Right ventricle myocardium superior (tissue), 1 donor: ENCODE data around the gene VWA8. TPM values are rescaled to one million over a fixed set of nuclear protein-coding genes. Genes with fewer than 3 reads are reported as not detected.
"Not testable (repeated sequence)": the region's sequence is repeated elsewhere in the genome, so short reads cannot be mapped to it uniquely, and the experiment has no call there.

ENCODE experiments used
- ATAC-seq: fragments of 200-7000 bp; cut with Tn5 transposase; one replicate; pipeline ENCODE4 v1.9.1; 2020; ENCODE audit warnings: mild to moderate bottlenecking; ENCODE audit not compliant: poor library complexity
- DNase-seq: peaks from one replicate; pipeline ENCODE4 v3.0.0-alpha.2; 2020
- intact Hi-C: fragments of 100-400 bp; cut with DNase I; formaldehyde crosslinking; loops from one replicate; pipeline ENCODE4 v1.11.2; 2022
- microRNA-seq: library from miRNA; unstranded; fragments of <30 nt; microRNA quantifications from one replicate; pipeline ENCODE4 v1.2.0, GENCODE V29; 2020
- total RNA-seq: library from RNA; stranded (reverse); fragmentation: NEBNext Ultra II Directional; extraction: Animal tissue kit (Norgen Biotek cat#: 25700); gene quantifications from one replicate; pipeline ENCODE4 v1.2.1, GENCODE V29; 2021
- donor health status: DM: no; HTN: yes; CAD: no; lungs with severe emphysema.

Gene VWA8
- total RNA-seq, 1 donor from 2014 or later: 40.3 TPM

DNA sequence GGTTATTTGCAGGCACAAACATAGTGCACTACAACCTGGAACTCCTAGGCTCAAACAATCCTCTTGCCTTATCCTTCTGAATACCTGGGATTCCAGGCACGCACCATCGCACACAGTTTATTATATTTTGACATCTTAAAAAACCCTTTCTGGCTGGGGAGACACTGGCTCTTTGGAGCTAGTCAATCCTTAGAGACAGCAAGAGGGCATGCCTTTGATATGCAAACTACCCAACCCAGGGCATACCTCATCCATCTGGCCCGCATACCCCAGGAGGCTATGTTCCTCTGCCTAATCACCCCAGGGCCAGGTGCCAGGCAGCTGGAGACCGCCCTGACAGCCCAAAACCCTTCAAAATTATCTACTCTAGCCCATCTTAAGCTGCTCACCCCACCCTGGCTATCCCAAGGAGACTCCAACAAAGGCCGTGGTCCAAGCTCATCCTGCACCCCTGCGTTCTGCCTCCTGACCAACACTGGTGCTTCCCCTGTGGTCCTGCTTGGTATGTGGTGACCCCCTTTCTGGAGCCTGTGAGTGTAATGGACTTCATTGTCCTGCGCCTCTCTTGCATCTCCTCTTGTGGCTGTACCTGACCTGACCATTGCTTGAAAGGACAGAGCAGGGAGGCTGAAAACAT is 417.1 kb downstream of the VWA8 start:
- intact Hi-C loops: no loop called here
- no peak for ATAC-seq
- DNase-seq: no peak

DNA sequence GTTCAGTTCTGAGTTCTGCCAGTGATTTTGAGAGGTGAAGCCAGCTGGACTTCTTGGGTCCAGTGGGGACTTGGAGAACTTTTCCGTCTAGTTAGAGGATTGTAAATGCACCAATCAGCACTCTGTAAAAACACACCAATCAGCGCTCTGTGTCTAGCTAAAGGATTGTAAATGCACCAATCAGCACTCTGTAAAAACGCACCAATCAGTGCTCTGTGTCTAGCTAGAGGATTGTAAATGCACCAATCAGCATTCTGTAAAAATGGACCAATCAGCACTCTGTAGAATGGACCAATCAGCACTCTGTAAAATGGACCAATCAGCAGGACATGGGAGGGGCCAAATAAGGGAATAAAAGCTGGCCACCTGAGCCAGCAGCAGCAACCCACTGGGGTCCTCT is 418.1 kb downstream of the VWA8 start:
- ATAC-seq, DNase-seq, intact Hi-C loops: not testable (repeated sequence)

DNA sequence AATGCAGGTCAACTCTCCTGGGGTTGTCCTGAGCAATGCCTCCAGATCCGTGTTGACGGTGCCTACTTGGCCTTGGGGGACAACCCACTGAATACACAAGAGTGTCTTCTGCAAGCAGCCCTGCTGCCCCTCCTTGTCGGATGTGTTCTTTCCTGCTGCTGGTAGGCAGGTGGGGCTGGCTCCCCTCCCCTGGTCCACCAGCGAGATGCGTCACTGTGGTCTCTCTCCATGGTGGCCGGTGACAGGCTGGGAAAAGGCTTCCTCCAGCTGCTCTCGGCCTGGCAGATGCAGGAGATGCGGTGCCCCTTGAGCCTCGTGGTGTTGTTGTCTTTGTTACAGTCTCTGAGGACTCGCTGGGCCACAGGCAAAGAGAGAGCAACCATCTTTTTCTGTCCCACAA is 418.6 kb downstream of the VWA8 start:
- ATAC-seq (no peak), DNase-seq (no peak)
- intact Hi-C loops: no loop called here

DNA sequence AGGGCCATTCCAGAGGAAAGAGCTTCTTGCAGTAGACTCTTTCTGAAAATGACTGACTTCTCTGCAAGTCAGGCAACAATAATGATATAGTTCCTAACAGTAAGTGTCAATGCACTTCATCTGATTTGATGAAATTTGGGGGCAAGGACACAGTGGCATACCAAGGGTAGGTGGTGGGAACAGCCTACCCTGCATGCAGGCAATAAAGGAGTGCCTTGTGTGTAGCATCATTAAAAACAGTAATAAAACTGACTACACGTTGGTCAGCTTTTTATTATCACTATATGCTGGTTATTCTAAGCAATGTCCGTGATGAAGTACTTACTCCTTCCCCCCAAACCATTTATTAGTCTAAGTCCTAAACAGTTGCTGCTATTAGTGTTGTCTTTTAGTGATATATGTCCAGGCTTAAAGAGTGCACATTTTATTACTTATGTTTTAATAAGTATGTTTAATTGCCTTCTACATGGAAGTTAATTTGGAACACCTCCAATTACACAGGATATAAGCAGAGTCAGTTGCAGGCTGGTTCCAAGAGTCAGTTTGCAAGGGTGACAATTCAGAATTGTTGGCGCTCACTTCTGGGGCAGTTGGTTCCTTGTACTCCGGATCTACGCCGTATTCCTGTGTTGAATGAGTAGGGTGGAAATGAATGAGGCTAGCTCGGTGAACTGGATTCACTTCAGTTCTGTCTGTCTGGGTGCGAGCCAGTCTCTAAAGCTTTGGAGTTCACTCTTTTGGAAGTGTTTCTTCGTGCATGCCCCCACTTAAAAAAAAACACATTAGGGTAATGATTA is 419.6 kb downstream of the VWA8 start:
- intact Hi-C loops: no loop called here
- DNase-seq (no peak), ATAC-seq (no peak)

DNA sequence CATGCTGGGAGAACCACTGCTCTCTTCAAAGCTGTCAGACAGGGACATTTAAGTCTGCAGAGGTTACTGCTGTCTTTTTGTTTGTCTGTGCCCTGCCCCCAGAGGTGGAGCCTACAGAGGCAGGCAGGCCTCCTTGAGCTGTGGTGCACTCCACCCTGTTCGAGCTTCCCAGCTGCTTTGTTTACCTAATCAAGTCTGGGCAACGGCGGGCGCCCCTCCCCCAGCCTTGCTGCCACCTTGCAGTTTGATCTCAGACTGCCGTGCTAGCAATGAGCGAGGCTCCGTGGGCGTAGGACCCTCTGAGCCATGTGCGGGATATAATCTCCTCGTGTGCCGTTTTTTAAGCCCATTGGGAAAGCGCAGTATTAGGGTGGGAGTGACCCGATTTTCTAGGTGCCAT is 420.7 kb downstream of the VWA8 start:
- DNase-seq, intact Hi-C loops, ATAC-seq: not testable (repeated sequence)

DNA sequence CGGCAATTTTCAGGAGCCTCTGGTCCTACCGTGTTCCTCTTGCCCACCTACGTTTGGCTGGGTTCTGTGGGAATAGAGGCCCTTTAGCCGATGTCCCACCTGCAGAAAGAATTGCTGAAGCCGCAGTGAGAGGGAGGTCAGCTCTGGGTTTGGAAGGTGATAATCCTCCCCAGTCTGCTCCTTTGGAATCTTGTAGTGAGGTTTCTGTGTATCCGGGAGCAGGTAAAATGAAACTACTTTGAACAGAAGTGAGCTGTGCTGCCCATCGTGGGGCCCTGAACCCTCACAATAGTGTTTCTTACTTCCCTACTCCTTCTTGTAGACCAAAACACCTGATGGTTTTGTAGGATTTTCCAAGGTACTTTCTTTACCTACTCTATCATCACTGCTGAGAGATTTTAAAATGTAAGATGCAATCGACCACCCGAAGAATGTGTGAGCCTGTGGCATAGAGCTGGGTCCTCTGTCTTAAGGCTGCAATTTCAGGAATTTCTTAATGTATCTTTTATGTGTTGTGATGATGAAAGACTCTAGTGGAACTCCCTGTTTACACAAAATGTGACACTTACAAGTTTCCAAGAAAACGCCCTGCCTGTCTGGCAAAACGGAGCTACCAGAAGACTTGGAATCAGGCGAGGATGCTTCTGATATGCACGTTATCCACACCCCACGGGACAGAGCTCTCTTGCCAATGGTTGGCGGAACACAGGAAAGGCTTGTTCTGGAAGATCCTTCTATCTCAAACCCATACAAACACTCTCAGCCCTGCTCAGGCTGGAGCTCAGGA is 427.4 kb downstream of the VWA8 start:
- intact Hi-C loops: no loop called here
- DNase-seq (no peak), ATAC-seq (no peak)

DNA sequence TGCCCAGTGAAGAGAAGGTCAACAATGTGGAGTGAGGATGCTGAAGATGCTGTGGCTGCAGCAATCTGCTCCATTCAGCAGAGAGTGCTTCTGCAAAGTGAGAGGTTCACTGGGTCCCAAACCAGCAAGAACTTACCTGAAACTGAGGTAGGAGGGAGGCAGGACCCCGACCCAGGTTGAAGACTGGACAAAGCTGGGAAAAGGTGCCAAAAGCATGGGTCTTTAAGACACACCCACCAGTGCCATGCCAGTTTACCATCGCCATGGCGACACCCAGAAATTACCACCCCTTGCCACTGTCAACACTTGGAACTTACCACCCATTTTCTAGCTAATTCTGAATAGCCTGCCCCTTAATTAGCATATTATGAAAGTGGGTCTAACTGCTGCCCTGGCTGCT is 432.9 kb downstream of the VWA8 start:
- no peak for DNase-seq
- intact Hi-C loops: no loop called here
- no peak for ATAC-seq

DNA sequence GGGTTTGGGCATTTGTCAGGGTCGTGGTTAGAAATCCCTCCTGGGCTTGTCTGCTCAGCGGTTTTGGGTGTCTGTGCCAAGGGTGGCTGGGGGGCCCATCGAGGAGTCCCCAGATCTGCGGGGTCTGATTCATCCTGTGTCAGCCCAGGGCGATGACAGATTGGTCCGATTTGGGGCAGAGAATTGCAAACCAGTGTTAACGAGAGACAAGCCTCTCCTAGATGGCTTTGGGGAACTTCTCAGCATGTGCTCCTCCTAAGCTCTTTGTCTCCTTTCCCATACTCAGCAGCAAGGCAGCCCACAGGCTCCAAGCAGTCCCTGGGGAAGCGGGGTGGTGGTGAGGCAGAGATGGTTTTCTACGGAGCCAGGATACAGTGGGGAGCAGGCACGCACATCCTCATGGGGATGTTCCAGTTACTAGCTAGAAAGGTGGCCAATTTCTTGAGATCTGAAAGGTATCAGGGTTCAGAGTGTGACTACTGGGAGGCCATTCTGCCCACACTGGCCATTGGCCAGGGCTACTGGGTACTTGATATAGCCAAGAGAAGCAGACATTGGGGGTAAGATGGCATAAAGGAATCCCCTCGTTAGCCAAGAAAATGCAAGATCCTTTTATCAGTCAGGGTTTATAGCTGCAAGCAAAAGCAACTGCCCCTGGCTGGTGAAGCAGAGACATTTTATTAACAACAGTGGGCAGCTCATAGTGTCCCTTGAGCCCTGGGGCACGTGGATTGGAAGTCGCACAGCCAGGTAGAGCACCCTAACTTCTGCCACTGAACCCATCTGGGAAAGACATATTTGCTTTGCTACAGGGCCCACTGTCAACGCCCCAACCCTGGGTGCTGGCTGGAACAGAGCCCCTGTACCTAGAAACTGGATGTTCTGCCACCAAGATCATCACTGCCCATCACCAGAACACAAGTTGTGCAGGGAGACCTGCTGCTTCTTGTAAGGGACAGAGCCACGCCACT is 440.0 kb downstream of the VWA8 start:
- no peak for ATAC-seq
- no peak for DNase-seq
- intact Hi-C loops: no loop called here

DNA sequence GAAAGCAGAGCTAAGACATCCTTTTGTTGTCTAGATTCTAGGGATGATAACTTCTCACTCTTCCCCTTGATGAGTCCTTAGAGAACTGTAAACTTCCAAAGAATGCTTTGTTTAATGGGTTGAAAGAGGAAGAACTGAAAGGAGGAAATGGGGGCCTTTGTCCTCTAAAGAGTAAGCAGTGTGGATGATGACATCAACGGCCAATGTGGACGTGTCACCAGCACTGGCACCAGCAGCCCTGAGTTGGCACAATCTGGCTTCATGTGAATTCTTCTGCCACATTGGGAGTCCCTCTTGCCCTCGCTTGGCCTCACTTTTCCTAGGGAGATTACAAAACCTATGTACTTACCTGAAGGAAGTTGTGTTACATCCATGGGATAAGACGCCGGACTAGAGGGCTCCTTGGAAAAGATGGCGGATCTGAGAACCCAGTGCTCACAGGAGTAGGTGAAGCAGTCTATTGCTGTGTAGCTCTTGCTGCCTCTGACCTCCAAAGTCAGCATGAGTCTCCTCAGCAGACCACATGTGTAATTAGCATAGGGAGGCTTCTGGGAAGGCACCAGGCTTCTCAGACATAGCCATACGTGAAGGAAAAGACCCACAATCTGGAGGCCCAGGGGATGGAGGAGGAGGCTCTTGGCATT is 440.8 kb downstream of the VWA8 start:
- no peak for ATAC-seq
- no peak for DNase-seq
- intact Hi-C loops: no loop called here

Small RNA genes lying within 50 kb of the gene (microRNA-seq; reads per million reads assigned to microRNA genes)
- 0.97 reads per million for gene MIR5006

Other genes with a start within 250 kb of the VWA8 start
- gene DGKH, start 87.5 kb upstream of the VWA8 start, total RNA-seq: 4.2 TPM